Stomach (tissue), 4 donors: ENCODE results near the gene UNC45A.

Experiments
- CTCF ChIP-seq, 7 experiments: fragments of 450-650 bp in 4 of 7; fragments of 200-600 bp in 3 of 7; sonication (generic) in 3 of 7; IDR thresholded peaks; one replicate each; pipeline ENCODE4 v1.5.1; 2016 to 2019; ENCODE audit warnings: antibody characterized with exemption in 7 of 7, control low read depth in 2 of 7, mild to moderate bottlenecking in 1 of 7
- EP300 ChIP-seq: sonication (generic); formaldehyde crosslinking; IDR thresholded peaks from one replicate; pipeline ENCODE4 v1.6.1; 2017; ENCODE audit warnings: antibody characterized with exemption
- POLR2A ChIP-seq, 4 donors: fragments of 450-650 bp; IDR thresholded peaks; one replicate each; pipeline ENCODE4 v1.6.1; 2016; ENCODE audit warnings: antibody characterized with exemption in 4 of 4, control low read depth in 2 of 4, mild to moderate bottlenecking in 1 of 4, moderate library complexity in 1 of 4

GRCh38 chr15:90947577-90948357, 12.7 kb downstream of the UNC45A start:
- TF ChIP-seq CTCF (IDR thresholded peaks at IDR 0.05) (no peak), POLR2A (IDR thresholded peaks at IDR 0.05) (no peak), EP300 (no peak)
